OCI-LY1 (cell line): ENCODE results near the gene USP2.

Experiments
- H2AFZ ChIP-seq: fragments of 200-600 bp; sonication (generic), shearing (Covaris generic); 2 replicates; pipeline ENCODE4 v1.6.0; 2014; ENCODE audit warnings: antibody characterized with exemption, mild to moderate bottlenecking, low read length
- H3F3A ChIP-seq: fragments of 200-600 bp; sonication (generic), shearing (Covaris generic); 2 replicates; pipeline ENCODE4 v1.6.0; 2014; ENCODE audit warnings: mild to moderate bottlenecking, antibody characterized with exemption, low read length, moderate library complexity; ENCODE audit not compliant: insufficient read depth
- H3K27ac ChIP-seq: fragments of 200-600 bp; sonication (generic); 2 replicates; pipeline ENCODE4 v1.5.1; 2014; ENCODE audit warnings: low read length, mixed run types, mild to moderate bottlenecking, low read depth; ENCODE audit not compliant: poor library complexity, severe bottlenecking
- H3K27me3 ChIP-seq: fragments of 200-600 bp; sonication (generic); 2 replicates; pipeline ENCODE4 v1.6.0; 2014; ENCODE audit warnings: antibody characterized with exemption, mild to moderate bottlenecking, low read length, moderate library complexity; ENCODE audit not compliant: insufficient read depth
- H3K36me3 ChIP-seq: fragments of 200-600 bp; sonication (generic); 2 replicates; pipeline ENCODE4 v1.6.1; 2014; ENCODE audit warnings: mild to moderate bottlenecking, antibody characterized with exemption, low read length, moderate library complexity, mixed read lengths; ENCODE audit not compliant: insufficient read depth
- H3K4me1 ChIP-seq: fragments of 200-600 bp; sonication (generic); 2 replicates; pipeline ENCODE4 v1.5.1; 2014; ENCODE audit warnings: mild to moderate bottlenecking, low read length, moderate library complexity; ENCODE audit not compliant: insufficient read depth, severe bottlenecking
- H3K4me2 ChIP-seq: fragments of 200-600 bp; sonication (generic), shearing (Covaris generic); 2 replicates; pipeline ENCODE4 v1.6.1; 2014; ENCODE audit warnings: low read length
- H3K4me3 ChIP-seq: fragments of 200-600 bp; sonication (generic); 2 replicates; pipeline ENCODE4 v1.5.1; 2014; ENCODE audit warnings: low read length, low read depth, mild to moderate bottlenecking, mixed read lengths; ENCODE audit not compliant: poor library complexity, severe bottlenecking
- H3K79me2 ChIP-seq: fragments of 200-600 bp; shearing (Covaris generic); 2 replicates; pipeline ENCODE4 v1.6.1; 2016; ENCODE audit warnings: mixed run types, low read length, mixed read lengths; ENCODE audit not compliant: insufficient read depth
- H3K9ac ChIP-seq: fragments of 200-600 bp; sonication (generic), shearing (Covaris generic); 2 replicates; pipeline ENCODE4 v1.6.1; 2014; ENCODE audit warnings: mild to moderate bottlenecking, low read length, mixed read lengths
- H3K9me2 ChIP-seq: fragments of 200-600 bp; sonication (generic), shearing (Covaris generic); 2 replicates; pipeline ENCODE4 v1.6.1; 2014; ENCODE audit warnings: low read depth, mild to moderate bottlenecking, low read length, mixed read lengths
- H3K9me3 ChIP-seq: fragments of 200-600 bp; shearing (Covaris generic); 2 replicates; pipeline ENCODE4 v1.6.1; 2014; ENCODE audit warnings: low read length, mixed read lengths
- H4K20me1 ChIP-seq: fragments of 200-600 bp; sonication (generic), shearing (Covaris generic); 2 replicates; pipeline ENCODE4 v1.6.0; 2016; ENCODE audit warnings: mild to moderate bottlenecking, low read length; ENCODE audit not compliant: insufficient read depth
- CTCF ChIP-seq: fragments of 200-600 bp; sonication (generic), shearing (Covaris generic); IDR thresholded peaks from 2 replicates; pipeline ENCODE4 v1.5.1; 2017; ENCODE audit warnings: mild to moderate bottlenecking, antibody characterized with exemption, low read length, moderate library complexity, mixed read lengths
- EZH2 ChIP-seq: fragments of 200-600 bp; sonication (generic), shearing (Covaris generic); IDR thresholded peaks from 2 replicates; pipeline ENCODE4 v1.8.0; 2017; ENCODE audit warnings: borderline replicate concordance, mixed run types, mild to moderate bottlenecking, antibody characterized with exemption, low read length, moderate library complexity, mixed read lengths

USP2 gene

GRCh38 chr11:119330237-119330636 is 51.3 kb downstream of the USP2 start:
- Histone ChIP-seq H3K9me3 (no peaks in the 10 kb centered on the region), H4K20me1 (no peaks in the 10 kb centered on the region), H3K4me3 (no peak overlapping the region), H3K79me2 (0 out of 2 replicates have a peak, but pooled peaks cover 2% of the 10 kb centered on the region), H3K9ac (no peak overlapping the region), H3F3A (no peaks in the 10 kb centered on the region), H2AFZ (no peak overlapping the region), H3K27ac (no peak overlapping the region), H3K4me1 (peaks cover 13% of the 10 kb centered on the region), H3K27me3 (no peaks in the 10 kb centered on the region), H3K9me2 (no peaks in the 10 kb centered on the region), H3K36me3 (no peaks in the 10 kb centered on the region), H3K4me2 (no peak overlapping the region)
- TF ChIP-seq EZH2 (no peak), CTCF (no peak)

DNA sequence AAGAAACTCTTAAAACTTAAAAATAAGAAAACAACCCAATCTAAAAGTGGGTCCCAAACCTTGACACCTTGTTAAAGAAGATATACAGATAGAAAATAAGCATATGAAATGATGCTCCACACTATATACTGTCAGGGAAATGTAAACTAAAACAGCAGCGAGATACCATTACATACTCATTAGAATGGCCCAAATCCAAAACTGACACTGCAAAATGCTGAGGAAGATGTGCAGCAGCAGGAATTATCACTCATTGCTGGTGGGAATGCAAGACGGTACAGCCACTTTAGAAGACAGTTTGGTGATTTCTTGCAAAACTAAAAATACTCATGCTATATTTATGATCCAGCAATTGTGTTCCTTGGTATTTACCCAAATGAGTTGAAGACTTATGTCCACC is 52.2 kb downstream of the USP2 start:
- H3K9me3 ChIP-seq: no peaks in the 10 kb centered on the region
- H3K4me2 ChIP-seq: no peak overlapping the region
- H3K4me3 ChIP-seq: no peak overlapping the region
- peaks cover 8% of the 10 kb centered on the region for H3K4me1 ChIP-seq
- no peak overlapping the region for H3K27ac ChIP-seq
- no peak overlapping the region for H2AFZ ChIP-seq
- no peak for TF ChIP-seq EZH2
- TF ChIP-seq CTCF: no peak
- no peaks in the 10 kb centered on the region for H3K9me2 ChIP-seq
- no peaks in the 10 kb centered on the region for H3F3A ChIP-seq
- H3K79me2 ChIP-seq: no peaks in the 10 kb centered on the region
- H3K36me3 ChIP-seq: no peaks in the 10 kb centered on the region
- no peaks in the 10 kb centered on the region for H4K20me1 ChIP-seq
- H3K27me3 ChIP-seq: no peaks in the 10 kb centered on the region
- H3K9ac ChIP-seq: no peak overlapping the region

DNA sequence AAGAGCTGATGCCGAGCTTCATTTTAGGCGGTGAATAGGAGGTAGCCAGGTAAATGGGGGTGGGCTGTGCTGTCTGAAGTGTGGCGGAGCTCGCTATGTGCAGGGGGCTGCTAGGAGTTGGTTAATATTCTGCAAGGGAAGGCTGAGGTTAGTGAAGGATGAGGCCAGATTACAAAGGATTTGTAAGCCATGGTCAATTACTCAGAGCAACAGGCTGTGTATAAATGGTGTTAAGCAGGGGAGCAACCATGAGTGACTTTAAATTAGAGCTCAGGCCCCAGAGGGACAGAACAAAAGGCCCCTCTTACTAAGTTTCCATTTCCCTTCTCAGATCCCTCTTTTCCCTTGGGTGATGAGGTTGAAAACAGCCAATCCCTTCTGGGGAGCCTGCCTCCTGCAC is 57.3 kb downstream of the USP2 start:
- Histone ChIP-seq H3K36me3 (no peaks in the 10 kb centered on the region), H3K79me2 (no peaks in the 10 kb centered on the region), H3K9me3 (no peaks in the 10 kb centered on the region), H3K9ac (no peak overlapping the region), H3K9me2 (no peaks in the 10 kb centered on the region), H2AFZ (no peak overlapping the region), H3F3A (no peaks in the 10 kb centered on the region), H4K20me1 (no peaks in the 10 kb centered on the region), H3K4me1 (peaks cover 34% of the 10 kb centered on the region), H3K27me3 (no peaks in the 10 kb centered on the region), H3K4me3 (no peak overlapping the region), H3K27ac (no peak overlapping the region), H3K4me2 (no peak overlapping the region)
- TF ChIP-seq EZH2 (no peak), CTCF (no peak)
